Measurements from ENCODE around the gene AKT2. TPM values are rescaled to one million over a fixed set of nuclear protein-coding genes. Genes with fewer than 3 reads are reported as not detected.

Gene AKT2
- total and polyA plus RNA-seq, 2 of the 8 experiments (the other 6 are each of a cell fraction or from before 2014, with no cell fraction given), result 151 to 183 TPM

GRCh38 chr19:40279761-40280607 lies 5.2 kb downstream of the AKT2 start:
- H3K9me3 ChIP-seq (ENCODE audit: insufficient read depth in 2 of 2, low read depth in 1 of 2, low read length in 1 of 2), result no peaks in the 10 kb centered on the region
- 0 out of 2 replicates have a peak overlapping the region, but pooled peaks have one; percentile 83 for H3K18ac ChIP-seq (ENCODE audit: extremely low read depth, low read length)
- no peak overlapping the region for H4K5ac ChIP-seq (ENCODE audit: insufficient read length, low read depth, low read length)
- peaks cover 29% of the 10 kb centered on the region for H3K79me1 ChIP-seq (ENCODE audit: low read depth, low read length)
- peaks cover 0 to 23% (median 15%) of the 10 kb centered on the region in 4 experiments; a peak in 6 of 7 replicates for H3K4me1 ChIP-seq (replicated peaks in 1 of 4; ENCODE audit: control insufficient read depth in 3 of 4, insufficient read depth in 4 of 4, low read length in 3 of 4)
- H3K56ac ChIP-seq (replicated peaks; ENCODE audit: insufficient read length, low read depth, low read length), result no peak overlapping the region
- DNase-seq (ENCODE audit: low read depth in 1 of 2, low spot score in 2 of 2) (no peak), FAIRE-seq (no peak)
- peak overlapping the region; percentile 75; the same call in 1 of the 2 replicates for H2AK5ac ChIP-seq (ENCODE audit: low read depth, low read length)
- H3K36me3 ChIP-seq (ENCODE audit: control insufficient read depth in 2 of 4, insufficient read depth in 4 of 4, low read length in 3 of 4), result peaks cover 0 to 3% (median 0%) of the 10 kb centered on the region in 4 experiments; a peak in 1 of 8 replicates
- no peak overlapping the region for H2BK20ac ChIP-seq (ENCODE audit: low read length)
- H3K23ac ChIP-seq (ENCODE audit: insufficient read length), result no peak overlapping the region
- H4K8ac ChIP-seq (ENCODE audit: extremely low read depth, insufficient read depth, low read length), result peak overlapping the region; percentile 85
- POLR2A ChIA-PET (ENCODE audit: partially characterized antibody), result interaction anchor here (0.6 to 2.5 kb wide), 3 partner anchors 9 to 159 kb away, joined by 3 to 17 read pairs (median 8); no protein-coding TSS in a partner anchor
- H4K20me1 ChIP-seq (replicated peaks in 1 of 2; ENCODE audit: control insufficient read depth in 1 of 2, insufficient read depth in 2 of 2, low read length in 2 of 2), result peaks cover 7 to 11% of the 10 kb centered on the region in 2 experiments
- CTCF ChIA-PET (ENCODE audit: partially characterized antibody), result interaction anchor here (0.7 to 2.8 kb wide), 7 partner anchors 9 to 304 kb away, joined by 3 to 12 read pairs (median 4); no protein-coding TSS in a partner anchor
- peak overlapping the region; percentile 31; the same call in 1 of the 2 replicates for H3K27ac ChIP-seq (ENCODE audit: low read depth, low read length)
- WGBS, 2 experiments (ENCODE audit: extremely low coverage in 1 of 2, insufficient coverage in 1 of 2, insufficient read length in 1 of 2, insufficient replicate concordance in 2 of 2, low coverage in 1 of 2, low lambda C conversion rate in 2 of 2, missing lambda C conversion rate in 1 of 2), result 86% methylated on average over 16 of the region's 17 CpGs; no CpG with 5 or more reads in 1 of the 2 experiments
- H2AFZ ChIP-seq (ENCODE audit: low read length), result no peak overlapping the region
- H3K14ac ChIP-seq (ENCODE audit: insufficient read length), result no peak overlapping the region
- H3K4me3 ChIP-seq (ENCODE audit: extremely low read depth in 1 of 4, insufficient read depth in 2 of 4, low read depth in 3 of 4, low read length in 4 of 4), result no peak overlapping the region
- no peaks in the 10 kb centered on the region for H3K27me3 ChIP-seq (replicated peaks in 1 of 4; ENCODE audit: control insufficient read depth in 3 of 4, extremely low read depth in 1 of 4, insufficient read depth in 3 of 4, low read length in 3 of 4)
- no peak overlapping the region for H2BK12ac ChIP-seq (ENCODE audit: low read depth, low read length)
- no peak overlapping the region; a peak in 1 of 7 replicates for H3K9ac ChIP-seq (replicated peaks in 1 of 4; ENCODE audit: extremely low read depth in 1 of 4, low read depth in 3 of 4, low read length in 3 of 4)
- H3K4ac ChIP-seq (replicated peaks; ENCODE audit: insufficient read length, low read depth, low read length), result no peak overlapping the region
- H4K91ac ChIP-seq (replicated peaks; ENCODE audit: insufficient read length, low read length), result peak overlapping the region; percentile 66
- H3K79me2 ChIP-seq (ENCODE audit: control insufficient read depth in 1 of 2, insufficient read depth in 2 of 2, low read length in 2 of 2), result peaks cover 9 to 87% of the 10 kb centered on the region in 2 experiments; a peak in 3 of 4 replicates
- H2BK5ac ChIP-seq (ENCODE audit: low read depth, low read length), result peak overlapping the region; percentile 71; the same call in 1 of the 2 replicates
- H3K4me2 ChIP-seq (ENCODE audit: insufficient read depth in 1 of 2, low read depth in 2 of 2, low read length in 2 of 2), result peak overlapping the region; percentile 9 to 32; a peak in 1 of 4 replicates
- peaks cover 5% of the 10 kb centered on the region for H3K23me2 ChIP-seq (ENCODE audit: low read depth, low read length)
- no peak overlapping the region; the same call in 1 of the 2 replicates for H2BK15ac ChIP-seq (ENCODE audit: low read length)
- no peak overlapping the region for H2BK120ac ChIP-seq (replicated peaks; ENCODE audit: low read depth, low read length)
- TF ChIP-seq TEAD4 (IDR thresholded peaks at IDR 0.05; ENCODE audit: low read depth, low read length) (no peak), CHD1 (IDR thresholded peaks at IDR 0.05; ENCODE audit: low read depth, low read length) (no peak), MAFK (IDR thresholded peaks at IDR 0.05; ENCODE audit: low read depth, low read length) (no peak), SUZ12 (IDR thresholded peaks at IDR 0.05; ENCODE audit: low read length) (no peak), SIRT6 (IDR thresholded peaks at IDR 0.05; ENCODE audit: low read length) (no peak), RAD21 (IDR thresholded peaks at IDR 0.05 in 1 of 2, conservative IDR thresholded peaks at IDR 0.05 in 1 of 2; ENCODE audit: low read depth in 2 of 2, low read length in 2 of 2) (no peak), TAF7 (optimal IDR thresholded peaks at IDR 0.05; ENCODE audit: borderline replicate concordance, low read depth, low read length) (no peak), BACH1 (IDR thresholded peaks at IDR 0.05; ENCODE audit: low read length) (no peak), PHF8 (conservative IDR thresholded peaks at IDR 0.05; ENCODE audit: low read depth, low read length) (no peak), CTBP2 (IDR thresholded peaks at IDR 0.05; ENCODE audit: borderline replicate concordance, insufficient read depth, insufficient read length, low read length) (no peak), HDAC6 (IDR thresholded peaks at IDR 0.05; ENCODE audit: low read depth, low read length) (no peak)

Measured in H1 (cell line).